Parathyroid adenoma (tissue), 2 donors: ENCODE results near the gene IQCN.

ENCODE experiments used
- H2AFZ ChIP-seq: fragments of 300-600 bp; sonication (generic); one replicate; pipeline ENCODE4 v1.7.0; 2017; ENCODE audit warnings: antibody characterized with exemption, mild to moderate bottlenecking
- H3K27ac ChIP-seq: fragments of 300-600 bp; sonication (generic); one replicate; pipeline ENCODE4 v1.7.0; 2017
- H3K27me3 ChIP-seq: fragments of 300-600 bp; sonication (generic); one replicate; pipeline ENCODE4 v1.7.0; 2017; ENCODE audit warnings: low read length; ENCODE audit not compliant: control insufficient read depth, insufficient read depth
- H3K36me3 ChIP-seq: fragments of 300-600 bp; sonication (generic); one replicate; pipeline ENCODE4 v1.7.0; 2017; ENCODE audit warnings: low read length; ENCODE audit not compliant: control insufficient read depth, insufficient read depth
- H3K4me1 ChIP-seq: fragments of 300-600 bp; sonication (generic); one replicate; pipeline ENCODE4 v1.7.0; 2017; ENCODE audit warnings: control low read depth
- H3K4me2 ChIP-seq: fragments of 300-600 bp; sonication (generic); one replicate; pipeline ENCODE4 v1.7.0; 2017; ENCODE audit warnings: low read length
- H3K4me3 ChIP-seq: fragments of 300-600 bp; sonication (generic); one replicate; pipeline ENCODE4 v1.7.0; 2017; ENCODE audit warnings: low read depth, low read length
- H3K79me2 ChIP-seq: fragments of 300-600 bp; sonication (generic); one replicate; pipeline ENCODE4 v1.7.0; 2017; ENCODE audit warnings: control low read depth
- H3K9ac ChIP-seq: fragments of 300-600 bp; sonication (generic); one replicate; pipeline ENCODE4 v1.7.0; 2017; ENCODE audit warnings: mild to moderate bottlenecking
- H3K9me3 ChIP-seq: fragments of 300-600 bp; sonication (generic); one replicate; pipeline ENCODE4 v1.7.0; 2017; ENCODE audit warnings: low read length; ENCODE audit not compliant: control insufficient read depth
- TF ChIP-seq, protein P1 (sequence below): fragments of 300-600 bp; sonication (generic); IDR thresholded peaks from one replicate; pipeline ENCODE4 v1.7.0; 2017; ENCODE audit warnings: antibody characterized with exemption, mild to moderate bottlenecking
- donor health status: primary hyperparathyroidism.

Gene IQCN

DNA sequence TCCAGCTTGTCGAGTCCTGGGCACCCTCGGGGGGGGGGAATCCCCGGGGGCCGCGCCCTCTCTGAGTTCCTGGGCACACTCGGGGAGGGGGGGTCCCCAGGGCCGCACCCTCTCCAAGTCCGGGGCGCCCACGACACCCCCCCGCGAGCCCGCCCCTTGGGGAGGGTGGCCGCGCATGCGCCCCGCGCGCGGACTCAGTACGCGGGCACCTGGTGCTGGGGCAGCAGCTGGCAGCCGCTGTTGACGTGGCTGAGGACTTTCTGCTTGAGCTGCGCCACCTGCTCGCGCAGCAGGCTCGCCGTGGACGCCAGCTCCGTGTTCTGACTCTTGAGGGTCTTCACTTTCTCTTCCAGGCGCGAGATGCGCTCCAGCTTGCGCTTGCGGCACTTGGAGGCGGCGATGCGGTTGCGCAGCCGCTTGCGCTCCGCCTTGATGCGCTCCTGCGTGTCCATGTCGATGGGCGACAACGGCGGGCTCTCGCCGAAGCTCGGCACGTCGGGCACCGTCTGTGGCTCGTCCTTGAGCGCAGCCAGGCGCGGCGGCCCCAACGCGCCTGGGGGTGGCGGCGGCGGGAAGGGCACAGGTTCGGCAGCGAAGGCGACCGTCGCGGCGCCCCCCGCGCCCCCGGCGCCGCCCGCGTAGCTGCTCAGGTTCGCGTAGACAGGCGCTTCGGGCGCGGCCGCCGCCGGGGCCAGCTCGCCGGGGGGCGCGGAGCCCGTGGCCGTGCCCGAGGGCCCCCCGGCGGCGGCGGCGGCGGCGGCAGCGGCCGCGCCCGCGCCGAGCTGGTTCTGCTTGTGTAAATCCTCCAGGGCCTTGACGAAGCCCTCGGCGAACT lies 6.2 kb upstream of the IQCN start:
- Histone ChIP-seq H3K9me3 (no peaks in the 10 kb centered on the region), H3K36me3 (peaks cover 4% of the 10 kb centered on the region), H3K27ac (peak overlapping the region; percentile 100), H3K4me2 (peak overlapping the region; percentile 93), H2AFZ (peak overlapping the region; percentile 51), H3K9ac (peak overlapping the region; percentile 100), H3K4me1 (peaks cover 30% of the 10 kb centered on the region), H3K79me2 (peaks cover 13% of the 10 kb centered on the region), H3K27me3 (no peaks in the 10 kb centered on the region), H3K4me3 (peak overlapping the region; percentile 100)
- TF ChIP-seq, protein P1, sequence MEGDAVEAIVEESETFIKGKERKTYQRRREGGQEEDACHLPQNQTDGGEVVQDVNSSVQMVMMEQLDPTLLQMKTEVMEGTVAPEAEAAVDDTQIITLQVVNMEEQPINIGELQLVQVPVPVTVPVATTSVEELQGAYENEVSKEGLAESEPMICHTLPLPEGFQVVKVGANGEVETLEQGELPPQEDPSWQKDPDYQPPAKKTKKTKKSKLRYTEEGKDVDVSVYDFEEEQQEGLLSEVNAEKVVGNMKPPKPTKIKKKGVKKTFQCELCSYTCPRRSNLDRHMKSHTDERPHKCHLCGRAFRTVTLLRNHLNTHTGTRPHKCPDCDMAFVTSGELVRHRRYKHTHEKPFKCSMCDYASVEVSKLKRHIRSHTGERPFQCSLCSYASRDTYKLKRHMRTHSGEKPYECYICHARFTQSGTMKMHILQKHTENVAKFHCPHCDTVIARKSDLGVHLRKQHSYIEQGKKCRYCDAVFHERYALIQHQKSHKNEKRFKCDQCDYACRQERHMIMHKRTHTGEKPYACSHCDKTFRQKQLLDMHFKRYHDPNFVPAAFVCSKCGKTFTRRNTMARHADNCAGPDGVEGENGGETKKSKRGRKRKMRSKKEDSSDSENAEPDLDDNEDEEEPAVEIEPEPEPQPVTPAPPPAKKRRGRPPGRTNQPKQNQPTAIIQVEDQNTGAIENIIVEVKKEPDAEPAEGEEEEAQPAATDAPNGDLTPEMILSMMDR = no peak

DNA sequence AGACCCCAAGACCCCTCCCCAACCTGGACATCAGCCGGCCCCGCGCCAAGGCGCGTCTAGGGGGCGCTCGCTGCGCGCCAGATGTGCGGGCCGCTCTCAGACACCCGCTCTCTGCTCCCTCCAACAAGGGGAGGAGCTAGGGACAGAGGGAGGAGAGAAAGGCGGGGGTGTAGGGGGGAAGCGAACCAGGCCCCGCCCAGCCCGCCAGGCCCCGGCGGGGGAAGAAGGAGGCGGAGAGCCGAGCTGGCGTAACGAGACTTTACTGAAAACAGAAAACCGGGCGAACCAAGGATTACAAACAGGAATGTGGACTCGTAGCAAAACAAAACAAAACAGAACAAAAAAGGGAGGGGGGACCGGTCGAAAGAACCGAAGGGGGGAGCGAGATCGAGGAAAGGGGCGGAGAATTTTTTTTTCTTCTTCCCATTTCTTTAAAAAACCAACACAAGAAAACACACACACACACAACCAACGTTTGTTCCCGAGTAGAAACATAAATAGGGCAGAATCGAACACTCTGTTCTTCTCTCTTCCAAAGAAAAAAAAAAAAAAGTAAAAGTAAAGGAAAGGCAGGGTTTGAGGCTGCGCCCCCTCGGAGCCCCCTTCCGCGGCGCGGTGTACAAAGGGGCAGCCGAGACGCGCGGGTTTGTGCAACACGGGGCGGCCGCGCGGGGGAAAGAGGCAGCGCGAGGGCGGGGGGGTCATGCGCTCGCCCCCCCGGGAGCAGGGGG lies 5.4 kb upstream of the IQCN start:
- Histone ChIP-seq H3K4me2 (peak overlapping the region; percentile 93), H3K79me2 (peaks cover 14% of the 10 kb centered on the region), H3K4me1 (peaks cover 35% of the 10 kb centered on the region), H2AFZ (peak overlapping the region; percentile 57), H3K4me3 (peak overlapping the region; percentile 100), H3K27ac (peak overlapping the region; percentile 100), H3K27me3 (no peaks in the 10 kb centered on the region), H3K9ac (peak overlapping the region; percentile 96), H3K9me3 (no peaks in the 10 kb centered on the region), H3K36me3 (peaks cover 4% of the 10 kb centered on the region)
- TF ChIP-seq, protein P1 = peak; percentile 98

DNA sequence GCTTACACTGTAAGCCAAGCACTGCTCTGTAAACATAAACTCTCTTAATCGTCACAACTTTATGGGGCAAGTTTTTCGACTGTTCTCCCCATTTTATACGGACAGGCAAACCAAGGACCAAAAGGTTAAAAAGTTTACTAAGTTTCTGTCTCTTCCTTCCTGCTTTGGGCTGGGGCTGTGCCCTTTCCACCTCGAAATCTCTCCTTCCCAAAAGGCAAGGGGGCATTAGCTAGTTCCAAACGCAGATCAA lies 4.9 kb upstream of the IQCN start:
- Histone ChIP-seq H3K79me2 (peaks cover 14% of the 10 kb centered on the region), H3K4me3 (peak overlapping the region; percentile 100), H3K27me3 (no peaks in the 10 kb centered on the region), H2AFZ (no peak overlapping the region), H3K4me1 (peaks cover 38% of the 10 kb centered on the region), H3K27ac (peak overlapping the region; percentile 100), H3K9me3 (no peaks in the 10 kb centered on the region), H3K4me2 (peak overlapping the region; percentile 93), H3K36me3 (peaks cover 4% of the 10 kb centered on the region), H3K9ac (peak overlapping the region; percentile 42)
- TF ChIP-seq, protein P1 = no peak

DNA sequence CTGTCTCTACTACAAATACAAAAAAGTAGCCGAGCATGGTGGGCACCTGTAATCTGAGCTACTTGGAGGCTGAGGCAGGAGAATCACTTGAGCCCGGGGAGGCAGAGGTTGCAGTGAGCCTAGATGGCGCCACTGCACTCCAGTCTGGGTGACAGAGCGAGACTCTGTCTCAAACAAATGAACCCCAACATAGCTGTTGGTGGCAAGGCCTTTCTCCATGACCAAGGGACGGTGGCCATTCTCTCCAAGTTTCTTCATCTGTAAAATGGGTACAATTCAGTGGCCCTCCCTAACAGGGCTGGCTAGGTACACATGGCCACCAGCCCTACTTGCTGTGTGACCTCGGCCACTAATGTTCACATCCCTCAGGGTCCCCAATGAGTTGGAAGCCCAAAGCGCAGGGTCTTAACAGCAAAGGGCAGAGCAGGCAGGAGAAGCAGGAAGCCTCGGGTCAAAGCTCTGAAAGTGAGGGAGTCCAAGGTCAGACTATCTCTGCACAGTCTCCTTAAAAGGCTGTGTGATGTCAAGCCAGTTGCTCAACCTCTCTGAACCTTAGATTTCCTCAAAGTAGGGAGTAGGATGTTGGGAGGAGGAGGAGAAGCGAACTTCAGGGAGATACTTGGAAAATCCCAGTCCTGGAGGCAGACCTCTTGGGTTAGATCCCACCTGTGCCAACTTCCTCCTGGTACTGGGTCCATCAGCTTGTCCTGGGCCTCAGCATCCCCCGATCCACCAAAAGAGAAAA lies 4.4 kb upstream of the IQCN start:
- no peak overlapping the region for H2AFZ ChIP-seq

More for the DNA sequence above, 4.4 kb upstream of the IQCN start:
- H3K4me2 ChIP-seq = peak overlapping the region; percentile 93
- peak overlapping the region; percentile 100 for H3K27ac ChIP-seq
- H3K27me3 ChIP-seq = no peaks in the 10 kb centered on the region
- peak overlapping the region; percentile 100 for H3K4me3 ChIP-seq
- peaks cover 4% of the 10 kb centered on the region for H3K36me3 ChIP-seq
- peaks cover 14% of the 10 kb centered on the region for H3K79me2 ChIP-seq
- peak overlapping the region; percentile 42 for H3K9ac ChIP-seq
- TF ChIP-seq, protein P1 = peak; percentile 23
- peaks cover 38% of the 10 kb centered on the region for H3K4me1 ChIP-seq
- no peaks in the 10 kb centered on the region for H3K9me3 ChIP-seq
